Stimulated activated CD4-positive, alpha-beta T cell treated with anti-CD3 and anti-CD28 coated beads, Interleukin-15, amount 100 ng/mL, for 24 hours (primary cell): Measurements from ENCODE around the gene MIS12.
A peak's percentile ranks its signal among the peaks of the same experiment; 100 is the strongest.

Source experiments
- DNase-seq: peaks from one replicate; pipeline ENCODE4 v3.0.0-alpha.2; 2020

MIS12 gene, protein sequence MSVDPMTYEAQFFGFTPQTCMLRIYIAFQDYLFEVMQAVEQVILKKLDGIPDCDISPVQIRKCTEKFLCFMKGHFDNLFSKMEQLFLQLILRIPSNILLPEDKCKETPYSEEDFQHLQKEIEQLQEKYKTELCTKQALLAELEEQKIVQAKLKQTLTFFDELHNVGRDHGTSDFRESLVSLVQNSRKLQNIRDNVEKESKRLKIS

DNA sequence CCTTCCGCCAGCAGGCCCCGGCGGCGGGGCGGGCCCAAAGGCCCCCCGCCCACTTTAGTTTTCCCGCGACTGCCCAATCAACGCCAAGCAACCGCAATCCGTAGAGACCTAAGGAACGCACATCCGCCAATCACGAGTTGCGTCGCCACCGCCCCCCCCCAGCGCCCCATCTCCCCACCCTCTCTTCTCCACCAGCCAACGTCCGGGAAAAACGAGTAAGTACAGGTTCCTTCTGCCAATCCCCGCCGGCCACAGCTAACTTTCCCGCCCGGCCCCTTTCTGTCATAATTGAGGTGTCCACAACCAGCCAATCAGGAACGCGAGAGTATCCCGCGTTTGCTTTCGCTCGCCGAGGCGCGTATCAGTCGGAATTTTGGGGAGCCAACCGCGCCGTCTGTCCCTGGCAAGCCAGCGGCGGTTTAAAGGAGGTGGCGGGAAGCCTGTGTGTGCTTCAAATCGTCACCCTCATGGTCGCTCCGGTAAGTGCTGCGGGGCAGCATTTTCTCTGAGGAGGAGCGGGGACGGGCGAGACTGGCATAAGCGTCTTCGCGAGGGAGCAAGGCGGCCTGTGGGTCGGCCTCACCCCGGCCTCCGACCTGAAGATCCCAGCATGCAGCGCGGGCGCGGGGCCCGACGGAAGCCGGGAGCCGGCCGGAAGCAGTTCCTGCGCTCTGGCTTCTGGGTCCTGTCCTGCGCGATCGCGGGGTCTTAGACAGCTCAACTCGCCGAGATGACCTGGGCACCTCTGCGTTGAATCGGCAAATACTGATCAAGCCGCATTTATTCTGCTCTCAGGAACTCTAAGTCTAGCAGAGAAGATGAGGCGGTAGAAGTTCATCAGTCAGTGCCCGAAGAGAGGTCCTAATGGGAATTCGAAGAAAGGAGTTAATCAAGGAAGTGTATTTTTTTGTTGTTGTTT is at the start of gene MIS12:
Gene MIS12 (plus strand): TSS at position 361 of the 919 bp plus-strand sequence. CDS start 2,297 bp downstream, outside the sequence.
- DNase-seq, result peak; percentile 98

GRCh38 chr17:5437721-5438317 is 48.5 kb upstream of the MIS12 start:
- DNase-seq, result no peak

DNA sequence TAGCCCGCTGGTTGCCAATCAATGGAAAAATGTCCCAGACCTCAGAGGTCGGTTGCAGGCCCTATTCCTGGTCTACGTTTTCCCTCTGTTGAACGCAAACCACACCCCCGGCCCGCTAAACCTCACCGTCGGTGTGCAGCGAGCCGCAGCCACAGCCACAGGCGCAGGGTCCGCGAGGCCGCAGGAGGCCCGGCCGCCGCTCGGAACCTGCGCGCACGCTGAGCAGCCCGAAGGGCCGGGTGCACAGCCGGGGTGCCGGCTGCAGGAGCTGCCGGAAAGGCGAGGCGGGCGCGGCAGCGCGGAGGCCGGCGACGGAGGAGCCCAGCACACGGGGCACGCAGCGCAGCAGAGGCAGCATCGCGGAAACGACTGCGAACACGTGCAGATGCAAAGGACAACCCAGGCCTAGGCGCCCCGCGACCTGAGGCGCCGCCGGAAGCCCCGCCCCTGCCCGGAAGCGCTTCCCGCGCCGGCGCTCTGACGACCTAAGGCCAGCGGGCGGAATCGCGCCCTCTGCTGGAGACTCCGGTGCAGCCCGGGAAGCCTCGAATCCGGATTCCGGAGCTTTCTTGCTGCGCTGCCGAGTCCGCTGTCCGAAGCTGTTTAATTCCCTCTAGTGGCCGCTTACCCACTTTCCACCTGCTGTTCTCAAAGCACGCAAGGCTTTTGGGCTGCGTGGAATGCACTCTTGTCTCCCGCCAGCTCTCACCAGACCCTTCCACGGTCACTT is 47.5 kb upstream of the MIS12 start, which contains the start of gene C1QBP:
Gene C1QBP (minus strand): TSS at position 440 of the 730 bp plus-strand sequence. CDS start 82 bp downstream, at position 358.
- peak; percentile 92 for DNase-seq

DNA sequence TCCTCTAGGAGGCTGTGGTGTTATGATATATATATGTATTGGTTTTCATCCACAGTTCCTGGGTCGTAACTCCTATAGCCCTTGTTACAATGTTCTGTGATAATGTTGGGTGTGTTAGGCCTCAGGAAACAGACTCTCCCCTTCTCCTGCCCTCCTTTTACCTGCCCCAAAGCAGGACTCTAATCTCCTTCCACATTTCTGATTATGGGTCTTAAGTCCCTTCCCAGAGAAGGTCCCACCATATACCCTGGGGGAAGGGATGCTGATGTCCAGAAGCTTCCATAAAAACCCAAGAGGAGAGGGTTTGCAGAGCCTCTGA is 47.0 kb upstream of the MIS12 start:
- DNase-seq, result no peak

GRCh38 chr17:5443728-5444127 is 42.6 kb upstream of the MIS12 start:
- DNase-seq, result no peak

DNA sequence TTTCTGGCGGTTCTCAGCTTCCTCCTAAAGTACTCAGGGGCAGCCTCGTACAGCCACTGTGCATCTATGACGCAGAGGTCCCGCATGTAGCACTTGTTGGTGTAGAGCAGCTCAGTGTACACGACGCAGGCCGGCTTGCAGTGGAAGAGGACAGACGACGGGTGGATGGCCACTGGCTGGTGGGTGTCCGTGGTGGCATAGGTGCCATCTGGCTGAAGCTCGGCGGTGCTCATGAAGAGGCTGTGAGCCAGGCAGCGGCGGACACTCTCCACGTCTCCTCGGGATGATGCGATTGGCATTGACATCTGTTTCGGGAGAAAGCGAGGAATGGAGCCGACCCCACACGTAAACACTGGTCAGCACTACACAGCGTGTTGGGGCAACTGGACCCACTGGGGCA is 42.2 kb upstream of the MIS12 start:
- DNase-seq, result no peak

GRCh38 chr17:5446786-5447185 is 39.6 kb upstream of the MIS12 start:
- no peak for DNase-seq

GRCh38 chr17:5464717-5465507 is 21.5 kb upstream of the MIS12 start:
- no peak for DNase-seq

- no peak for DNase-seq
Observed at GRCh38 chr17:5466295-5466694, 20.1 kb upstream of the MIS12 start.

DNA sequence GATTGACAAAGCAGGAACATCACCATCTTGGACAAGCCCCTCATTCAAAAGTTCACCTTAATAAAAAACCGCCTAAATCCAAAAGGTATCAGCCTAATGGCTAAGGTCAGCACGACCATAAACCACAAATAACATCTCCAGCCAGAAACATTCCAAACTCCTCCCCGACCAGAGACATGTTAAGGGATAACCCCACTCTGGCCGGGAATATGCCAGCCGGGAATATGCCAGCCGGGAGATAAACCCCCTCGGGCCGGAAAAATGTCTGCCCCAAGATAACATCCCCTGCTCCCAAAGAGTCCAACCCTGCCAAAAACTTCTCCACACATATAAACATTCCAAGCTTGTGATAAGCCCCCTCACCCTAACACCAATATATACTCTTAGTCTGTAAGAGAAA is 18.9 kb upstream of the MIS12 start:
- DNase-seq, result no peak

DNA sequence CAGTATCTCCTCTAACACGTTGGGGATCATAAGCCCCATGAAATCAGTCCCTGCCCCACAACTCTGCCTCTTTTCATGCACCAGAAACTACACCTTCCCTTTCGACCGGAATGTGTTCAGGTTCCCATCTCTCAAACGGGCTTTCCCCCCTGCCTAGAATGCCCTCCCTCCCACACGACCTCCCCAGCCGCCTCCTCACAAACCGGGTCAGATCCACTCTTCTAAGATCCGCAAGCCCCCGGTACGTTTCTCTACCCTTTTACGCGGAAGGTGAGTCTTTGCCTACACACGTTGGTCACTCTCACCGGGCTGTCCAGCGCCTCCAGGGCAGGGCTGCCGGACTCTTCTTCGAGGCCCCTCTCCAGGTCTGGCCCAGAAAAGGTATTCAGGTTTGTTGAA is 18.3 kb upstream of the MIS12 start:
- DNase-seq, result peak; percentile 36

DNA sequence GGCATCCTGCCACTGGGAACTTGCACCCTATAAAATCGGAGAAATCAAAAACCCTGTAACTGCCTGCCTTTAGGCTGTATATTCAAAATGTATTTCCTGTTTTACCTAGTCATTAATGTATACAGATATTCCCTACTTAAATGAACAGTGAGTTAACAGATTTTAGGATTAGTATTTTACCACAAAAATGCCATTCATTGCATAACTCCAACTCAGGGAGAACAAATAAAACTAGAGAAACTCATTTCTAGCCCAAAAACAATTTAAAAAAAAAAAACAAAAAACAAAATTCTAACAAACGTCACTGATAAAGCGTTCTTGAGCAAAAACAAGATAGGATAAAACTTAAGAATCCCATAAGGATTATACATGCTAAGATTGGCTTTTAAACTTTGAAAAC is 13.9 kb upstream of the MIS12 start:
- DNase-seq, result no peak

DNA sequence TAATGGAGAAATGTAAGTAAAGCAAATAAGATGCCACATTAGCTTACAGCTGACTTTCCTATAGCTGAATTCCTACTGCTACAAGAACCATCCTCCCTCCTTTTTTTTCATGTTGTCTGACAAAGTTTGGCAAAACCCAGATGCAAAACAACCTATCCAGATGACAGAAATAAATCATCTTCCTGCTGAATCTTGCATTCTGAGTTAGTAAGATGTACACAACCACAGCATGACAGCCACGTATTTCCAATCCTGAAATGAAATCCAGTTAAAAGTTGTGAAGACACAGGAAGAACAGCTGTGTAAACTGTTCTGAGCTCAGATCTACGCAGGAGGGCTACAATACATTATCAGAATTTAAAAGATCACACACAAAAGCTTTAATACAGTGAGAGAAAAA is 12.5 kb upstream of the MIS12 start:
- DNase-seq, result no peak

- no peak for DNase-seq
Observed at GRCh38 chr17:5478992-5479391, 7.4 kb upstream of the MIS12 start.

DNA sequence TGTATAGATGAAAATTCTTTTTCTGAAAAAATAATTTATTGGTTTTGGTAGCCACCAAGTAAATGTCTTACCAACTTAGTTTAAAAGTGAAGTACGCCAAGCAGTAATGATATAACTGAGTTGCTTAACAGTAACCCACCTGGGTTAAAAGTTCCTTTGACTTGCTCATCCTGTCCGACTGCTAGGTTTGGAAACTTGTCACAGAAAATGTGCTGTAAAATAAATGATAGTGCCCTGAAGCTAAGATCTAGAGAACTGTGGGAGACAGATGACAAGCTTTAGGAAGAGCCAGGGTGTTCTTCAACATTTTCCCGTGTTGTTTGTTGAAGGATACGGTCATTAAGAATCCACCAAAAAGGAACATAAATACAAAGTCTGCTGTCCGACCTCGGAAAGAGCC is 5.4 kb upstream of the MIS12 start:
- DNase-seq, result no peak

DNA sequence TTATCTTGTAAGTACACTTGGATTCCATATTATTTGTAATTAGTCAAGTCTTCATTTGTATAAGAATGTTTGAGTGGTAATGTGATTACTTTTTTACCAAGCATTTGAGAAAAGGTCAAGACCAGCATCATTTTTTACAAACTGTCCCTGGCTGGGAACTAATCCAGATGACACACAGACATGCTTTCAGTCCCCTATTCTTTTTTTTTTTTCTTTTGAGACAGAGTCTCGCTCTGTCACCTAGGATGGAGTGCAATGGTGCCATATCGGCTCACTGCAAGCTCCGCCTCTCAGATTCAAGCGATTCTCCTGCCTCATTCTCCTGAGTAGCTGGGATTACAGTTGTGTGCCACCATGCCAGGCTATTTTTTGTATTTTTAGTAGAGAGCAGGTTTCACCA is 4.9 kb upstream of the MIS12 start:
- no peak for DNase-seq

DNA sequence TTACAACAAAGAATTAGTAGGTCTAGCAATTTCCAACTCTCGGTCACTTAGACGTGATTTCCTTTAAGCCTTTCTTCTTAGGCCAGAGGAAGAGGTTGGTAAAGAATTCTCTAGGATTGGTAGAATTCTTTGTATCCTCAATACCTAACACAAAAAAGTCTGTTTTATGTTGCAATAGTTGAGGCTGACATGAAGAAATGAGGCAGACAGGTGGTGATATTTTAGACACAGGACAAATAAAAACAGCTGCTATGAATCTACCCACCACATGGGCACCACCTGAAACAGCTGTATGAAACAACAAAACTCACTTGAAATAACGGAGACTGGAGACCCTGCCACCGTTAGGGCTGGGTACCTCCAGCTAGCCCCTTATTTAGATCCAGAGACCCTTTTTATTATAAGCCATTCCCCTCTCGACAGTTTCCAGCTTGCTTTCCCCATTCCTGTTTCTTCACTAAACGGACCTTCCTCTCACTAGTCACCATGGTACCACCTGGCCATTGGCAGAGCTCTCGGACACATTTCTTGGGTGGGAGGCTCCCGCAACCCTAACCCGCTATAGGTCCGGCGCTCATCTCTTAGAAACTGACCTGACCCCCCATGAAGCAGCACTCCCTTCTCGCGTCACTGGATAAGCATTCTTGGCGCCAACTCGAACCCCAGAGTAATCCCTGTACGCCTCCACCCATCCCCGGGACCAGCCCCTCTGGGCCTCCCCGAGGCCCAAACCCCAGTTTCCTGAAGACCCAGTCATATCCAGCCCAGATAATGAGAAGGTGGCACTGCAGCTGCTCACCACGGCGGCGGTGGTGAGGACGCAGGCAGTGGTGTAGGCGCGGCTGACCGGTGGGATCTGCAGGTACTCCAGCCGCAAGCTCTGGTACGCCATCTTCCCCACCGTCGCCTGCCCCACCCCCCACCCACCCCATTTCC is 828 bp upstream of the MIS12 start, which contains the start of gene DERL2:
Gene DERL2 (minus strand): TSS at position 909 of the 936 bp plus-strand sequence. CDS start 17 bp downstream, at position 892.
- no peak for DNase-seq

GRCh38 chr17:5488752-5489151 is 2.4 kb downstream of the MIS12 start:
- DNase-seq, result no peak

GRCh38 chr17:5492970-5493369 is 6.6 kb downstream of the MIS12 start:
- no peak for DNase-seq

- no peak for DNase-seq
Observed at GRCh38 chr17:5499476-5500231, 13.3 kb downstream of the MIS12 start.
